Epidermal melanocyte (primary cell): ENCODE results near the gene TRIM56.
"Not testable (repeated sequence)": the region's sequence is repeated elsewhere in the genome, so short reads cannot be mapped to it uniquely, and the experiment has no call there.

ENCODE experiments used
- DNase-seq: peaks from one replicate; pipeline ENCODE4 v3.0.0; 2011; ENCODE audit warnings: low spot score; ENCODE audit not compliant: insufficient read length

TRIM56 gene

GRCh38 chr7:101132626-101133600 is 47.6 kb downstream of the TRIM56 start:
- DNase-seq = not testable (repeated sequence)

GRCh38 chr7:101133621-101134398 is 48.5 kb downstream of the TRIM56 start:
- DNase-seq = no peak

DNA sequence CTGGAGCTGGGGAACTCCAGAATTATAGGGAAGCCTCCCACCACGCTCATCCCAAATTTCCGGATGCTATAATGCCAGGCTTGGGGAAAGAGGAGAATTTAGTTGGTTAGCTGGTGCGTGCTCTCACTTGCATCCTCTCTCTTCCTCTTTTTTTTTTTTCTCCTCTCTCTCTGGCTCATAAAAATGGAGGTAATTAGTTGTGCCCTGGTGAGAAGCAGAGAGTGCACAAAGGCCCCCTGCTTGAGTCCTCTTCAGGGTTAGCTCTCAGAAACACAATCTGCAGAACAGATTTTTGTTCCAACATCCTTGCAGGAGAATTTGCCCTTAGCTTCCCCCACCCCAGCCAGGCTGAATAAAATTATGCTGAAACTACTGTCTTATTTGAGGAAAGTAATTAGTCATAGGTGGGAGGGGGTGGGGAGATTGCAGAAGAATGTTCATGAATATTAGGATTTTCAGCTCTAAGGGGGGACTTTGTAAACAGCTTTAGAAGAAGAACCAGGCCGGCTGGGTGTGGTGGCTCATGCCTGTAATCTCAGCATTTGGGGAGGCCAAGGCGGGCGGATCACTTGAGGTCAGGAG is 49.2 kb downstream of the TRIM56 start:
- no peak for DNase-seq

DNA sequence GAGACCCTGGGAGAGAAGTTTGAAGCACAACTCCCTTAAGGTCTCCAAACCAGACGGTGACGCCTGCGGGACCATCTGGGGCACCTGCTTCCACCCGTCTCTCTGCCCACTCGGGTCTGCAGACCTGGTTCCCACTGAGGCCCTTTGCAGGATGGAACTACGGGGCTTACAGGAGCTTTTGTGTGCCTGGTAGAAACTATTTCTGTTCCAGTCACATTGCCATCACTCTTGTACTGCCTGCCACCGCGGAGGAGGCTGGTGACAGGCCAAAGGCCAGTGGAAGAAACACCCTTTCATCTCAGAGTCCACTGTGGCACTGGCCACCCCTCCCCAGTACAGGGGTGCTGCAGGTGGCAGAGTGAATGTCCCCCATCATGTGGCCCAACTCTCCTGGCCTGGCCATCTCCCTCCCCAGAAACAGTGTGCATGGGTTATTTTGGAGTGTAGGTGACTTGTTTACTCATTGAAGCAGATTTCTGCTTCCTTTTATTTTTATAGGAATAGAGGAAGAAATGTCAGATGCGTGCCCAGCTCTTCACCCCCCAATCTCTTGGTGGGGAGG is 52.5 kb downstream of the TRIM56 start:
- DNase-seq = no peak

DNA sequence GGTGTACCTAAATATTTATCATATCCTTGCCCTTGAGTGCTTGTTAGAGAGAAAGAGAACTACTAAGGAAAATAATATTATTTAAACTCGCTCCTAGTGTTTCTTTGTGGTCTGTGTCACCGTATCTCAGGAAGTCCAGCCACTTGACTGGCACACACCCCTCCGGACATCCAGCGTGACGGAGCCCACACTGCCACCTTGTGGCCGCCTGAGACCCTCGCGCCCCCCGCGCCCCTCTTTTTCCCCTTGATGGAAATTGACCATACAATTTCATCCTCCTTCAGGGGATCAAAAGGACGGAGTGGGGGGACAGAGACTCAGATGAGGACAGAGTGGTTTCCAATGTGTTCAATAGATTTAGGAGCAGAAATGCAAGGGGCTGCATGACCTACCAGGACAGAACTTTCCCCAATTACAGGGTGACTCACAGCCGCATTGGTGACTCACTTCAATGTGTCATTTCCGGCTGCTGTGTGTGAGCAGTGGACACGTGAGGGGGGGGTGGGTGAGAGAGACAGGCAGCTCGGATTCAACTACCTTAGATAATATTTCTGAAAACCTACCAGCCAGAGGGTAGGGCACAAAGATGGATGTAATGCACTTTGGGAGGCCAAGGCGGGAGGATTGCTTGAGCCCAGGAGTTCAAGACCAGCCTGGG is 53.1 kb downstream of the TRIM56 start:
- DNase-seq = no peak

DNA sequence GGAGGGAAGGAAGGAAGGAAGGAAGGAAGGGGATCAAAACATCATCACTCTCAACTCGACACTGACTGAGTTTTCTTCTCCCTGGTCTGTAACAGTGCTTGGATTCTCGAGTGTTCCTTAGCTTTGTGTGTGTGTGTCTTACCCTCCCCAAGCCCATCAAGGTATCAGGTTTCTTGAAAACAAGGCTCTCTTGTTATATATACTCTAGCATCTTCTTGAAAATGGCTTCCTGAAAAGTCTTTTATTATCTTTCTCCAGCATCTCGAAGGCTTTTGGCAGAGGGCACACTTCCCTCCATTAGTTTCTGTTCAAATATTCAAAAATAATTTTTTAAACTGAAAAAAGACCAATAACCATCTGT is 55.0 kb downstream of the TRIM56 start:
- no peak for DNase-seq

GRCh38 chr7:101140746-101141382 is 55.6 kb downstream of the TRIM56 start:
- DNase-seq = no peak
